Testis (tissue), 2 donors: Measurements from ENCODE around the gene PABPC1L.

Experiments
- CTCF ChIP-seq, 3 experiments: fragments of 450-650 bp in 2 of 3; fragments of 200-600 bp in 1 of 3; sonication (generic) in 1 of 3; IDR thresholded peaks; one replicate each; pipeline ENCODE4 v1.5.1; 2016 to 2019; ENCODE audit warnings: antibody characterized with exemption in 3 of 3, mild to moderate bottlenecking in 2 of 3, moderate library complexity in 1 of 3
- POLR2A ChIP-seq: fragments of 450-650 bp; IDR thresholded peaks from one replicate; pipeline ENCODE4 v1.6.1; 2017; ENCODE audit warnings: antibody characterized with exemption, mild to moderate bottlenecking, moderate library complexity

- TF ChIP-seq CTCF (IDR thresholded peaks at IDR 0.05) (no peak), POLR2A (no peak)
Measured at GRCh38 chr20:44886266-44886651, 23.6 kb upstream of the PABPC1L start.
